EL (cell line): ENCODE data around the gene FRMD8.
"Not testable (repeated sequence)": the region's sequence is repeated elsewhere in the genome, so short reads cannot be mapped to it uniquely, and the experiment has no call there.

Experiments used
- DNase-seq: peaks from one replicate; pipeline ENCODE4 v3.0.0-alpha.2; 2016

Gene FRMD8

DNA sequence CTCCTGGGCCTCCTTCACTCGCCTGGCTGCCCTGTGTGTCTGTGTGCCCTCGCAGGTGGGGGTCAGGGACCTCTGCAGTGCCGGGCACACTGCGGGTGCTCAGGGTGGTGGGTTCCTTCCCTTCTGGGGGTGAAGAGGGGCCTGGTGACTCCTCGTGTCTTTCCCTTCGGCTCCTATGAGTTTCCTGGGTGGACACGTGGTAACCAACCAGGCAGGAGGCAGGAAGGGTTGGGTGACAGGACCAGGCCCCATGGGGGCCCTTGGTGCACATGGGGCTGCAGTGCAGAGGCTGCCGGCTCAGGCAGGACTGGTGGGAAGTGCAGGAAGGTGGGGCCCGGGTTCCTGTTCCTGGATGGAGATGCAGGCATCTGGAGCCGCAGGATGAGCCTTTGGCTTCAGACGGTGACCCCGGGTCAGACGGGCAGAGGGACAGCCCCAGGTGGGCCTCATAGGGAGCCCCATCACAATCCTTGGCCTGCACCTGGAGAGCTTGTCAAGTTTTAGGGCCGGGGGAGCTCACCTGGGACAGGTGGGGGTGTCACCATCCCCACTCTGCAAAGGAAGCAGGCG lies 9.6 kb downstream of the FRMD8 start:
- DNase-seq, result no peak

DNA sequence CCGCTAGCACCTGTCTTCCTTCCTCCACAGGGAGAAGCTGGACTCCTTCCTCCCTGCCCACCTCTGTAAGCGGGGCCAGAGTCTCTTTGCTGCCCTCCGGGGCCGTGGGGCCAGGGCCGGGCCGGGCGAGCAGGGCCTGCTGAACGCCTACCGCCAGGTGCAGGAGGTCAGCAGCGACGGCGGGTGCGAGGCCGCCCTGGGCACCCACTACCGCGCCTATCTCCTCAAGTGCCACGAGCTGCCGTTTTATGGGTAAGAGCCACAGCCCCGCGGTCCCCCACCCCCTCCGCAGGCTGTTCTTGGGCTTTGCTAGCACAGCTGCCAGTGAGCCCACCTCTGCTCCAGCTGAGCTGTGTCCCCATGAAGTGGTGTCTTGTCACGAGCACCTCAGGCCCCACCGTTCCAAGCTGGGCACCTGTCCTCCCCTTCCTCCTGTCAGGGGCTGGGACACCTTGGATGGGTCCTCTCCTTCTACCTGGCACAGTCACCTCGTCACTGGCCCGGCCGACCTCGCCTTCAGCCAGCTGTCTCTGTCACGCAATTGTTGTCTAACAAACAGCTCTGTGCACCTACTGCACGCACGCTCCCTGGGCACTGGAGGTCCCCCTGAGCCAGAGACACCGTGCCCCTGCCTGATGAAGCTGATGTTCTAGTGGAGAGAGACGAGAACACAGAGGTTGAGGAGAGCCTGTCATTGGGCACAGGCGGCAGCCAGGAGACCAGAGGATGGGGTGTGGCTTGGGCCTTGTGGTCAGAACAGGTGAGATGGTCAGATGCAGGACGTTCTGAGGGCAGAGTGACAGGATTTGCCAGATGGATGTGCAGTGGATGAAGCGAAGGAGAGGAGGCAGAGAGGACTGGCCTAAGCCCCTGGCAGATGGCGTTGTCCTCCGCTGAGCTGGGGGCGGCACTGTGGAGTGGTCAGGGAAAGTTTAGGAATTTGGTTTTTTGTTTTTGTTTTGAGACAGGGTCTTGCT lies 10.6 kb downstream of the FRMD8 start:
- no peak for DNase-seq

DNA sequence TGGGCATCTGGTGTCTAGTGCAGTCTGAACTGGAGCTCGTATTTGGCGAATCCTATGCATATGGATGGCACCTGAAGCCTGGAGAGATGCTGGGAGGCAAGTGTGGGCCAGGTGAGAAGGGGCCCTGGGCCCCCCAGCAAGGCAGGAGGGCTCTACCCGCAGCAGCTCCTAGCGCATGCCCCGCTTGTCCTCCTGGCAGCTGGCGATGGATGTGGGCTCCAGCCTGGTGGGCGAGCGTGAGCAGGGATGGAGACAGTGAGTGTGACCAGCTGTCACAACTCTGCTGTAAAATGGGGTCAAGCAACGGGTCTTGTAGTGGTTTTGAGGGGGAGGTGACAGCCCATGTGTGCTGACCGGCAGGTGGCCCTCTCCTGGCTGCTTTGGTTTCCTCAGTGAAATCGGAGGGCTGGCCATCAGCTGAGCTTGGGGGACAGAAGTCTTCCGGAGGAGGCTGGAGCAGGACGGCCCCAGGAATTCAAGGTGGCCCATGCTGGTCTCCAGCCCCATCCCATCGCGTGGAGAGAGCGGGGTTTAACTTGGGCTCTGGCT lies 12.0 kb downstream of the FRMD8 start:
- DNase-seq, result no peak

DNA sequence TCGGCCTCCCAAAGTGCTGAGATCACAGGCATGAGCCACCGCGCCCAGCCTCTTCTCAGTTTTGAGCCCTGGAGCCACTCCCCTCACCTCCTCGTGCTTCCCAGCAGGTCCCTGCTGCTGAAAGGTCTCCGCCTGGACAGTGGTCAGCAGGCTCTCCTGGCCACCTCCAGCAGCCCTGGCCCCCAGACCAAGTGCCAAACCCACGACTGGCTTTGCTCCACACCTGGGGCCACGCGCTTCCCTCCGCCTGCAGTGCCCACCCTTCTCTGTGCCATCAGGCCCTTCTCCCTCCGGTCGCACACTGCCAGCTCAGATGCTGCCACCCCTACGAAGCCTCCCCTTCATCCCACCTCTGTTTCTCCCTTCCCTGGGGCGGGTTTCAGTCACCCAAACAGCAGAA lies 12.8 kb downstream of the FRMD8 start:
- no peak for DNase-seq

DNA sequence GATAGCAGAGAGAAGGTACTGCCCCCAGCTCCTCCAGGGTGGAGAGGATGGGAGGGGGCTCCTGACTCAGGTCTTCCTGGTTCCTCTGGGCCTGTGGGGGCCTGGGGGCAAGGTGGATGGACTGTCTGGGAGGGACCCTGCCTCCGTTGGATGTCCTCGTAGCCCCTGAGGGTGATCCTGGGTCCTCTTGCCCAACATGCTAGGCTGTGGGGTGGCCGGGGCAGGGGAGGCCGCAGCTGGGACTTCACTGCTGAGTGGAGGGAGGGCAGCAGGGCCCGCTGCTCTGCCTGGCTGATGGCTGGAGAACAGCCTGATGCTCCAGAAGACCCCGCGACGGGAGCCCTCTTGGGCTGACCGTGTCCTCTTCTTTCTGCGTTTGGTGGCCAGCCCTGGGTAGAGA lies 13.4 kb downstream of the FRMD8 start:
- no peak for DNase-seq

DNA sequence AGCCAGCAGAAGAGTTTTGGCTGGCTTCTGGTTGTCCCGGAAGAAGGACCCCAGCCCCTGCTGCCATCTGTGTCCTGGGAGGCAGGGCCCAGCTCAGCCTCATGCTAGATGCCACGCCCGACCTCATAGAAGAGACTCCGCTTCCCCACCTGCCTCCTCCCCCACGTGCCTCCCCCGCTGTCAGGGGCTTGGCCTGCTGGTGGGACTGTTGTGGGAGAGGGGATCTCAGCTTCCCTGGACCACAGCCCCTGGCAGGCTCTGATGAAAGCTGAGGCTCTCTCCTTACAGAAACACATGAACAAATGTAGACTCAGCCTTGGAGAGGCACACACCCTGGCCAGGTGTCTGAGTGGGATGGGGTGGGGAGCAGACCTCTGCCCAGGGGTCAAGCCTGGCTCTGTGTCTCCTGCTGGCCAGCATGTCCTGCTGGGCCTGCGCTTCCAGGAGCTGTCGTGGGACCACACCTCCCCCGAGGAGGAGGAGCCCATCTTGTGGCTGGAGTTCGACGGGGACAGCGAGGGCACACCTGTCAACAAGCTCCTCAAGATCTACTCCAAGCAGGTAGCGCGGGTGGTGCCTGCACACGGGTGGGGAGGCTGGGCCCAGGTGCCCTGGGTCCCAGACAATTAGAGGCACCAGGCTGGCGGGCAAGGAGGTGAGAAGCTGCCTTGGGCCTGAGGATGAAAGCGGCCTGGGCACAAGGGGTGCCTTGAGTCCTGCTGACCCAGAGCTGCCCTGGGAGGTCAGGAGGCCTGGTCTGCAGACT lies 14.1 kb downstream of the FRMD8 start:
- no peak for DNase-seq

DNA sequence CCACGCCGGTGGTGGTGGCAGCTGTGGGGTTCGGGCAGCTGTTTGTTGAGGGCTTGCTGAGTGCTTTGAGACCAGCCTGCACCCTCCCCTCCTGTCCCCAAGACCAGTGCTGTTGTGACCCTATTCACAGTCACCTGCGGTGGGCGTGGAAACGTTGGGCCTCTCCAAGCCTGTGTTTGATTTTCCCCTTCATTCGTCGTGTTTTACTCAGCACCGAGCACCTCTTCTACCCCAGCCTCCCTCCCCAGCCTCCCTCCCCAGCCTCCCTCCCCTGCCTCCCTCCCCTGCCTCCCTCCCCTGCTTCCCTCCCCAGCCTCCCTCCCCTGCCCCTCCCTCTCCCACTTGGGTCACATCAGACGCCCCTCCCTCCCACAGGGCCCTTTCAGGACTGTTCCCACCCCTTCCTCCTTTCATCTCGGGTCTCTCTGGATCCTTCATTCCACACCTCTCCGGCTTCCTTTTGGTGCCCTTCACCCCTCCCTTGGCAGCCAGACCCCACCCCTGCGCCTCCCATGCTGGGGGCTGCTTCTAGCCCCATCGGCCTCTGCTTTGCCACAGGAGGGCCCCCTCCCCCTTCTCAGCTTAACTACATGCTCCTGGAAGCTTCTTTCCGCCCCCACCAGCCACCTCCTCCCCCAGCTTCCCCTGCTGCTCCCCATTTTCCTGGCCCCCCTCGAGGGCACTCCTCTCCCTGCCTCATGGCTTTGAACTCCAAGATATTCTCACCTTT lies 14.8 kb downstream of the FRMD8 start:
- DNase-seq, result no peak

DNA sequence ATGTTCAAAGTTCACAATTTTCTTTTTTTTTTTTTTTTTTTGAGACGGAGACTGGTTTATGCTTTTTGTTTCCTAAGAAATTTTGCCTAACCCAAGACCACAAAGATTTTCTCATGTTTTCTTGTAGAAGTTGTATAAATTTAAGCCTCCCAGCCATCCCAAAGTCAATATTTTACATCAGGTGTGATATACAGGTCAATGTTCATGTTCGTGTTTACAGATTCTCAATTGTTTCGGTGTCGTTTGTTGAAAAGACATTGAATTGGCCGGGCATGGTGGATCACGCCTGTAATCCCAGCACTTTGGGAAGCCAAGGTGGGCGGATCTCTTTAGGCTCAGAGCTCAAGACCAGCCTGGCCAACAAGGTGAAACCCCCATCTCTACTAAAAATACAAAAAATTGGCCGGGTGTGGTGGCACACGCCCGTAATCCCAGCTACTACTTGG lies 15.4 kb downstream of the FRMD8 start:
- DNase-seq, result no peak

DNA sequence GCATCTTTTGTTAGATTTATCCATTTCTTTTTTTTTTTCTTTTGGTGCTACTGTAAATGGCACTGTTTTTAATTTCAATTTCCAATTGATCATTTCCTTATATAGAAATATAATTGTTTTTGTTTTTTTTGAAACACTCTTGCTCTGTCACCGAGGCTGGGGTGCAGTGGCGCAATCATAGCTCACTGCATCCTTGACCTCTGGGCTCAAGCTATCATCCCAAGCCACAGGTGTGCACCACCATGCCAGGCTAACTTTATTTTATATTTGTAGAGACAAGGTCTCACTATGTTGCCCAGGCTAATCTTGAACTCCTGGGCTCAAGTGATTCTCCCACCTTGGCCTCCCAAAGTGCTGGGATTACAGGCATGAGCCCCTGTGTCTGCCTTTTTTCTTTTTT lies 16.4 kb downstream of the FRMD8 start:
- DNase-seq, result no peak

DNA sequence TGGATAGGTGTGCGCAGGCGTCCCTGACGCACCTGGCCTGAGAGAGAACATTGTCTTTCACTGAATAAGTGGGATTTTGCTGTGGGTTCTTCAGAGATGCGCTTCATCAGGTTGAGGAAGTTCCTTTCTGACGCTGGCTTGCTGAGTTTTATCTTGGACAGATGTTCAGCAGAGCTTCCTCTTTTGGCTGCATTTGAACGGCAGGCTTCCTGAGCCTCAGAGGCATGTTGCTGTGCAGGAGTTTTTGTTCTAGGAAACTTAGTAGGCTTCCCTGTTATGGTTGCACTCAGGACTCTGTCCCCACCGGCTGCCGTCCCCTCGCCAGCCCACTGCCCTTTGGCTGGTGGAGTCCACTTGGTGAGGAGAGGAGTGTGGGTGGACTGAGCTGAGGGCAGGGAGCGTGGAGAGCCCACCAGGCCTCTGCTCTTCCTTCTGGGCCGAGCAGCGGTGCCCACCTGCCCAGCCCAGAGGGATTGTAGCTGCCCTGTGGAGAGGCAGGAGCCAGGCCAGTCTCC lies 17.2 kb downstream of the FRMD8 start:
- no peak for DNase-seq

DNA sequence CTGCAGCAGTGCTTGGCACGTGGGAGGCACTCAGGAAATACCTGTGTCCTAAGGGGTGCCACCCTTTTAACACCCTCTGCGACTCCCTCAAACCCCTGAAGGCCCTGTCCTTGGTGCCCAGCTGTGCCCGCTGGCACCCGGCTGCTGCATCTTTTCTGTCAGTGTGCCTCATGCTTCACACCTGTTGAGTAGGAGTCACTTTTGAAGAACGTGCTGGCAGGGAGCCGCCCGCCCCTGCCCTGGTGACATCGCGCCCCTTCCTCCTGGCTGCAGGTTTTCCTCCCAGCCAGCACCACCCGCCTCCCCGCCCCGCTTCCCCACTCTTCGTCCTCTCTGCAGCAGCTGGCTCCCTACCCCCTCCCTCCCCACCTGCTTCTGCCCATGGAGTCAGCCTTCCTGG lies 17.8 kb downstream of the FRMD8 start:
- no peak for DNase-seq

DNA sequence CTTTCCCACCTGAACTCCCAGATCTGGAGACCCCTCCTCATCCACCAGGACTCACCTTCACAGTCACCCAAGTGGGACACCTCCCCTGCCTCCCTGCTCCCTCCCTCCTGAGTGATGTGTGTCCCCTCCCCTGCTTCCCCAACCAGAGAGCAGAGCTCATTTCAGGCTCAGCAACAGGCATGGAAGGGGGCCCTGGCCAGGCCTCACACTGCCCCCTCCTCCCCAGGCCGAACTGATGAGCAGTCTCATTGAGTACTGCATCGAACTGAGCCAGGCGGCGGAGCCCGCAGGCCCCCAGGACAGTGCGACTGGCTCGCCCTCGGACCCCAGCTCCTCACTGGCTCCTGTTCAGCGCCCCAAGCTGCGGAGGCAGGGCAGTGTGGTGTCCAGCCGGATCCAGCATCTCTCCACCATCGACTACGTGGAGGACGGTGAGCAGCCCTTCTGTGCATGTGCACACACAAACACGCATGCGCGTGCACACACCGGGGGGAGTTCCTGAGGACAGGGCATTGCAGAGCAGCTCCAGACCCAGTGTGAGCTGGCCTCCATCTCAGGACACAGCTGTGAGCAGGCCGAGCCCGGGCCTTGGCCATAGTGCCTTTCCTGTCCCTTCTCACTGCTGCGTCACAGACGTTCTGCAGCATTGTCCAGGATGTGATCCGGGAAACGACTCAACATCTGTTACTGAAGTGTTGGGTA lies 18.4 kb downstream of the FRMD8 start:
- DNase-seq, result no peak

DNA sequence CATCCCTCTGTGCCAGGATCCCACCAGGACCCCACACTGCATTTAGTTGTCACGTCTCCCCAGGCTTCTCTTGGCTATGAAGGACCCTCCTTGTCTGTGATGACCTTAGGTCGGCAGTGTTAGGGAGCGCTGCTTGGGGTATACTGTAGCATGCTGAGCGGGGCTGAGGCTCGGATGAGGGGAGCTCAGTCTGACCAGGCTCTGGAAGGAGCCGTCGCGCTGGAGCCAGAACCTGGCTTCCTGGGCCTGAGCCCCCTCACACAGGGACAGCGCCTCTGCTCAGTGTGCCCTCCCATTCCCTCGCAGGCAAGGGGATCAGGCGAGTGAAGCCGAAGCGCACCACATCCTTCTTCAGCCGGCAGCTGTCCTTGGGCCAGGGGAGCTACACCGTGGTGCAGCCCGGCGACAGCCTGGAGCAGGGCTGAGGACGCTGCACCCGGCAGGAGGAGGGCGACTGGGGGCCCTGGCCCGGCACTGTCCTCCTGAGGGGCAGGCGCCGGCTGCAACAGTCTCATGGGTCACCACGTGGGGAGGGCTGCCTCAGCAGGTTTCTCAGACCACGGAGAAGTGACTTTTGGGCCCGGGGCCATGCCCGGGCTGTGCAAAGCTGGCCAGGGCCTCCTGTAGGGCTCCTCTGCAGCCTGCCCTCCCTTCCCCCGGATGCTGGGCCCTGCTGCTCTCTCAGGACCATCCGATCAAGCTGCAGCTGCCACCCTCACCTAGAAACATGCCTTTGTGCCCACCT lies 24.7 kb downstream of the FRMD8 start:
- no peak for DNase-seq

DNA sequence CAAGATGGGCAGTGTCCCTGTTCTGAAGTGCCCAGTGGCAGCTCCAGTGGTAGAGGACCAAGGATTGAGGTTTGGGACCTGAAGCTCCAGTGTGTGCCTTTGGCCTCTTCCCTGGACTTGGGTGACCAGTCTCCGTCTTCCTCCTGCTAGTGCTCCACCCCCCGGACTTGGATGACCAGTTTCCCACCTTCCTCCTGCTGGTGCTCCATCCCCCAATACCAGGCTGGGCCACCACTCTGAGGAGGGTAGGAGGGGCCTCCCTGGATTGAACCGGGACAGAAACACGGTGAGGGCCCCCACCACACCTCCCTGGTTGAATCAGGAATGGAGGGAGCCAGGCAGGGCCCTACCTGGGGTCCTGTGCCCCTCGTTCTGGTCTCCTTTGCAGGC lies 25.2 kb downstream of the FRMD8 start:
- no peak for DNase-seq

DNA sequence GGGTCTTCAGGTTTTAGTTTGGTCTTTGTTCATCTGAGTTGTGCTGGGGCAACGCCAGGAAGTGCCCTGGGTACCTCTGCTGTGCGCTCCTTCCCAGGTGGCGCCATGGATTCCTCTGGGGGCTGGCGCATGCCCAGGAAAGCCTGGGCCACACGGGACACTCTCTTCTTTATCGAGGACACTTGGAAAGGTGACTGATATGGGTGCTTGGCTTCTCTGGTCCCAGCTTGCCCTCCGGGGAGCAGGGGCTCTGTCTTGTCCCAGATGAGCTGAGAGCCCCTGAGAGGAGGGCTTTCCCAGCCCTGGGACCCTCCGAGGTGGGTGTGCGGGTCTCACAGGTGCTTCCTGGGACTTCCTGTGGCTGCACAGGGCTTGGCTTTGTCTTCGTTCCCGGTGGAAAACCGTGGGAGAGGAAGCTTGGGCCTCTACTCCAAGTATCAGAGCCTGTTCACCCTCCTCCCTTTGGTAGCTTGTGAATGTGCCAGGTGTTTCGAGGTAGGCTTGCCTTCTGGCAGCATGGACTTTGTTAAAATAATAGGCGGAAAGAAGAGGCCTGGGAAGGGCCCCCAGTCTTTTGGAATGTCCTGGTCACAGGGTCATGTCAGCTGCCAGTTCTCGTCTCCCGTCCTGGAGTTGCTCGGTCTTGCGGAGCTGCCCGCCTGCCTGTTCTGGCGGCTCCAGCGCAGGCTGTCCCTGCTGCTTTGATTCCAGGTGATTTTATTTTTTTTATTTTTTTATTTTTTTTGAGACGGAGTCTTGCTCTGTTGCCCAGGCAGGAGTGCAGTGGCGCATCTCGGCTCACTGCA lies 26.0 kb downstream of the FRMD8 start:
- no peak for DNase-seq

DNA sequence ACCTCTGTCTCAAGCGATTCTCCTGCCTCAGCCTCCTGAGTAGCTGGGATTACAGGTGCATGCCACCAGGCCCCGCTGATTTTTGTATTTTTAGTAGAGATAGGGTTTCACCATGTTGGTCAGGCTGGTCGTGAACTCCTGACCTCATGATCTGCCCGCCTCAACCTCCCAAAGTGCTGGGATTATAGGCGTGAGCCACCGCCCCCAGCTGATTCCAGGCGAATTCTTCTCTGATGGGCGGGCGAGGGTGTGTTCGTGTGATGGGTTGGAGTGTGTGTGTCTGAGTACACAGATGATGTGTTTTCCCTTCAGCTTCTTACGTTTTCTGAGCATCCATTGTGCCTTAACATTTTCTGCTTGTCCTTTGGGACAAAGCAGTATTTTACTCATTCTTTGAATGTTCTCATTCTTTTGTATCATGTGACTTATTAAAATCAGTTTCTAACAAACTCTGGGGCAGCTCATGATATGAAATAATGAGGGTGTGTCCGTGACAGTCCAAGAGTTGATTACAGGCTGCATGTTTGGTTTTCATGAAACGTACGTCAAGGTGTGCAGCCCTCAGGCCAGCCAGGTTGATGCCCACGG lies 26.7 kb downstream of the FRMD8 start:
- DNase-seq, result not testable (repeated sequence)

DNA sequence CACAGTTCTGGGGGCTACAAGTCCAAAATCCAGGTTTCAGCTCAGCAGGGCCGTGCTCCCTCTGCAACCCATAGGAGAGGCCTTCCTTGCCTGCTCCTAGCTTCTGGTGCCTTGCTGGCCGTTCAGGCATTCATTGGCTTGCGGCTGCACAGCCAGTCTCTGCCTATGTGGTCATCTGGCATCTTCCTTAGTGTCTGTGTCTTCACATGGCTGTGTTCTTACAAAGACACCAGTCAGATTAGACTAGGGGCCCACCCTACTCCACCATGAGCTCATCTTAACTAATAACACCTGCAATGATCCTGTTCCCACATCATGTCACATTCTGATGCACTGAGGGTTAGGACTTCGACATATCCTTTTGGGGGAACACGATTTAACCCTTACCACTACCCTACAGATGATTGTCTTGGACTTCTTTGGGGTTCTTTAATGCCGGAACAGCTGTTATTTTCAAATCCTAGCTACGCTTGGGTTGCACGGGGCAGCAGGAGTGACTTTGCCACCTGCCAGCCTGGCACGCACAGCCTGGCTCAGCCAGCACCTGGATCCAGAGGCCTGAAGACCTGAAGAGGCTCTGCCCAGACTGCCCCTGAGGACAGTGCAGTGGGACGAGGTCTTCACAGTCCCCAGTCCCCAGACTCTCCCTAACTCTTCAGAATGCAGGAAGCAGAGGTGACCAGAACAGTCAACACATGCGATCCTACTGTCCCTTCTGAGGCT lies 28.5 kb downstream of the FRMD8 start:
- DNase-seq, result no peak

DNA sequence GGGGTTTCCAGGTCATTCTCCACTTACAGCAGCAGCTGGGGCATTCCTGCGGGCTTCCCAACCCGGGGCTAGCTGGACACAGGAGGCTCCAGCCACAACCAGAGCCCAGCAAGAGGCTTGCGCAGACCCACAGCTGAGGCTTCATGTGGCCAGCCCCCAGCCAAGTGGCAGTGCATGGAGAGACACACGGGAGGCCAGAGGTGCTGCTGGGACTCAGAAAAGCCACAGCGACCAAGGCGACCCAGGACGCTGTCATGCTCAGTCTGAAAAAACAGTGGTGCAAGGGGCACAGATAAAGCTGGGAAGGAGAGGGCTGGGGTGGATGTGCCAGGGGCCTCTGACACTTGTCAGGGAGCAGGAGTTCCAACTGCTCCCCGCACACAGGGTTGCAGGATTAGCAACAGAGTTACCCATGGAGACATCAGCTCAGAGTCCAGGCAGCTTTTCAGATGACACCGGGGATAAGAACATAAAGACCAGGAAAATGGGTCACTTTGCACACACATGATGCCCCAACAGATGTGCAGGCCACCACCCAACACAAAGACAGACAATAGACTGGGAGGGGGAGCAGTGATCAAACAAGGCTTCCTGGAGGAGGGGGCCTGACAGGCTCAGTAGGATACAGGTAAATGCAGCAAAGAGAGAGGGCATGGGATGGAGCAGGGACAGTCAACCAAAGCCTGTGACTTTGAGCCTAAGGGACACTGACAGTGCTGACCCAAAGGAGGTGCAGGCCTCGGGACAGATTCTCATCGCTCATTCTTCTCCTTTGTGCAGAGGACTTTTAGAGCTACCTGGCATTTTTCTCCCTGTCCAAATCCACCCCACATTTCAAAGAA lies 29.3 kb downstream of the FRMD8 start:
- DNase-seq, result no peak
